Brain microvascular endothelial cell (primary cell): ENCODE measurements around the gene TPI1.
"Not testable (repeated sequence)": the region's sequence is repeated elsewhere in the genome, so short reads cannot be mapped to it uniquely, and the experiment has no call there.

Experiments used
- DNase-seq: peaks from one replicate; pipeline ENCODE4 v3.0.0-alpha.2; 2020
- H3K27ac ChIP-seq: fragments of 250-450 bp; sonication (Bioruptor Pico); 2 replicates; pipeline ENCODE4 v1.5.1; 2020; ENCODE audit warnings: mild to moderate bottlenecking, moderate library complexity
- H3K27me3 ChIP-seq: fragments of 250-450 bp; sonication (Bioruptor Pico); replicated peaks from 2 replicates; pipeline ENCODE4 v1.5.1; 2020; ENCODE audit warnings: mild to moderate bottlenecking
- H3K36me3 ChIP-seq: fragments of 250-450 bp; sonication (Bioruptor Pico); replicated peaks from 2 replicates; pipeline ENCODE4 v1.5.1; 2020; ENCODE audit warnings: mild to moderate bottlenecking
- H3K4me3 ChIP-seq: 2 replicates; pipeline ENCODE4 v1.5.1; 2011; ENCODE audit warnings: low read depth, mild to moderate bottlenecking, control low read depth, low read length, moderate library complexity
- CTCF ChIP-seq: IDR thresholded peaks from 2 replicates; pipeline ENCODE4 v1.5.1; 2011; ENCODE audit warnings: low read depth, mild to moderate bottlenecking, moderate library complexity, low read length, control low read depth, inconsistent platforms; ENCODE audit errors: missing control alignments
- in situ Hi-C: cut with HindIII; loops from 2 replicates; pipeline ENCODE4 v1.10.0; 2017; ENCODE audit warnings: low sequenced_read_pairs, low pct_ligation_motif_present

Gene TPI1

GRCh38 chr12:6860942-6861341 lies 6.4 kb upstream of the TPI1 start:
- TF ChIP-seq CTCF, result no peak
- in situ Hi-C loops, result no loop called here
- no peak overlapping the region for H3K4me3 ChIP-seq

GRCh38 chr12:6861391-6861790 lies 5.9 kb upstream of the TPI1 start:
- H3K27me3 ChIP-seq, result no peaks in the 10 kb centered on the region
- in situ Hi-C loops, result no loop called here
- H3K27ac ChIP-seq, result no peak overlapping the region
- no peak for TF ChIP-seq CTCF
- DNase-seq, result no peak
- H3K36me3 ChIP-seq, result peaks cover 80% of the 10 kb centered on the region
- no peak overlapping the region for H3K4me3 ChIP-seq

More at GRCh38 chr12:6860942-6861341, 6.4 kb upstream of the TPI1 start:
- no peaks in the 10 kb centered on the region for H3K27me3 ChIP-seq
- peaks cover 78% of the 10 kb centered on the region for H3K36me3 ChIP-seq
- no peak for DNase-seq
- no peak overlapping the region for H3K27ac ChIP-seq

- H3K27ac ChIP-seq, result no peak overlapping the region
- in situ Hi-C loops, result no loop called here
- no peaks in the 10 kb centered on the region for H3K27me3 ChIP-seq
- TF ChIP-seq CTCF, result no peak
- H3K36me3 ChIP-seq, result peaks cover 63% of the 10 kb centered on the region
- no peak overlapping the region for H3K4me3 ChIP-seq
- DNase-seq, result no peak
Measured at GRCh38 chr12:6863033-6863432, 4.3 kb upstream of the TPI1 start.

- Histone ChIP-seq H3K4me3 (no peak overlapping the region), H3K36me3 (peaks cover 58% of the 10 kb centered on the region), H3K27me3 (no peaks in the 10 kb centered on the region), H3K27ac (no peak overlapping the region)
- DNase-seq, result no peak
- TF ChIP-seq CTCF, result no peak
- in situ Hi-C loops, result no loop called here
Measured at GRCh38 chr12:6863586-6864321, 3.6 kb upstream of the TPI1 start.

- DNase-seq, H3K27ac ChIP-seq, H3K4me3 ChIP-seq, H3K27me3 ChIP-seq, in situ Hi-C loops: not testable (repeated sequence)
- peaks cover 54% of the 10 kb centered on the region for H3K36me3 ChIP-seq
Measured at GRCh38 chr12:6865307-6865706, 2.0 kb upstream of the TPI1 start.

GRCh38 chr12:6866163-6866919 lies 990 bp upstream of the TPI1 start:
- no peak for TF ChIP-seq CTCF
- H3K27me3 ChIP-seq, result no peaks in the 10 kb centered on the region
- no peak for DNase-seq
- no peak overlapping the region for H3K27ac ChIP-seq
- in situ Hi-C loops, result no loop called here
- peaks cover 50% of the 10 kb centered on the region for H3K36me3 ChIP-seq
- no peak overlapping the region for H3K4me3 ChIP-seq
